WTC11 (cell line): Measurements from ENCODE around the gene GUCA2B. TPM values are rescaled to one million over a fixed set of nuclear protein-coding genes. Genes with fewer than 3 reads are reported as not detected.

Source experiments
- ATAC-seq: fragments of 200-7000 bp; cut with Tn5 transposase; 2 replicates; pipeline ENCODE4 v1.10.0; 2021; ENCODE audit warnings: mild to moderate bottlenecking, moderate library complexity
- CTCF ChIA-PET: fragments of 300-600 bp; sonication (Branson Sonifier 250); formaldehyde crosslinking; loops from one replicate; lab custom pipeline; 2021; ENCODE audit warnings: antibody characterized with exemption; lab: Charles Lee
- POLR2A ChIA-PET: fragments of 350-600 bp; sonication (Branson Sonifier 250); formaldehyde crosslinking; loops from one replicate; lab custom pipeline; 2021; ENCODE audit warnings: antibody characterized with exemption; lab: Charles Lee
- DNase-seq: peaks from one replicate; pipeline ENCODE4 v3.0.0; 2021; ENCODE audit warnings: low spot score
- H3K27ac Mint-ChIP-seq: 2 replicates; pipeline ENCODE4 v1.8.0; 2021; ENCODE audit warnings: mixed read lengths
- H3K27me3 Mint-ChIP-seq: 2 replicates; pipeline ENCODE4 v1.8.0; 2021; ENCODE audit warnings: low read depth, mild to moderate bottlenecking, moderate library complexity, mixed read lengths
- H3K36me3 Mint-ChIP-seq: 2 replicates; pipeline ENCODE4 v1.8.0; 2021; ENCODE audit warnings: mixed read lengths
- H3K4me1 Mint-ChIP-seq: 2 replicates; pipeline ENCODE4 v1.8.0; 2022; ENCODE audit warnings: mixed read lengths
- H3K4me3 Mint-ChIP-seq: 2 replicates; pipeline ENCODE4 v1.8.0; 2021; ENCODE audit warnings: mild to moderate bottlenecking, moderate library complexity, mixed read lengths
- H3K9me3 Mint-ChIP-seq: 2 replicates; pipeline ENCODE4 v1.8.0; 2021; ENCODE audit warnings: mixed read lengths
- FOXP1 ChIP-seq: sonication (generic); formaldehyde crosslinking; IDR thresholded peaks from 2 replicates; pipeline ENCODE4 v1.8.0; 2022; ENCODE audit warnings: missing genetic modification reagents, mild to moderate bottlenecking, moderate library complexity, borderline replicate concordance
- HMGA2 ChIP-seq: fragments of 250-450 bp; sonication (Bioruptor Pico); IDR thresholded peaks from 2 replicates; pipeline ENCODE4 v1.4.0; 2021; ENCODE audit warnings: mild to moderate bottlenecking, moderate library complexity
- IRF2 ChIP-seq: sonication (generic); formaldehyde crosslinking; IDR thresholded peaks from 2 replicates; pipeline ENCODE4 v1.8.0; 2022; ENCODE audit warnings: low read depth, missing genetic modification reagents, borderline replicate concordance
- NFE2L1 ChIP-seq: sonication (generic); formaldehyde crosslinking; IDR thresholded peaks from 2 replicates; pipeline ENCODE4 v1.8.1; 2023; ENCODE audit warnings: missing genetic modification reagents
- NFYB ChIP-seq: sonication (generic); formaldehyde crosslinking; conservative IDR thresholded peaks from 2 replicates; pipeline ENCODE4 v1.8.0; 2022; ENCODE audit warnings: low read depth, missing genetic modification reagents
- OVOL2 ChIP-seq: fragments of 250-450 bp; sonication (Bioruptor Pico); IDR thresholded peaks from 2 replicates; pipeline ENCODE4 v1.9.0; 2021; ENCODE audit warnings: mild to moderate bottlenecking, borderline replicate concordance
- RELA ChIP-seq: sonication (generic); formaldehyde crosslinking; IDR thresholded peaks from 2 replicates; pipeline ENCODE4 v1.8.1; 2022; ENCODE audit warnings: missing genetic modification reagents, mild to moderate bottlenecking, borderline replicate concordance
- RORB ChIP-seq: fragments of 250-450 bp; sonication (Bioruptor Pico); IDR thresholded peaks from 2 replicates; pipeline ENCODE4 v1.9.0; 2021; ENCODE audit warnings: mild to moderate bottlenecking
- SMAD4 ChIP-seq: sonication (generic); formaldehyde crosslinking; IDR thresholded peaks from 2 replicates; pipeline ENCODE4 v1.8.0; 2022; ENCODE audit warnings: mild to moderate bottlenecking, missing genetic modification reagents
- SP1 ChIP-seq: sonication (generic); formaldehyde crosslinking; conservative IDR thresholded peaks from 2 replicates; pipeline ENCODE4 v1.8.1; 2022; ENCODE audit warnings: missing genetic modification reagents
- TP53 ChIP-seq: sonication (generic); formaldehyde crosslinking; IDR thresholded peaks from 2 replicates; pipeline ENCODE4 v1.8.1; 2023; ENCODE audit warnings: mild to moderate bottlenecking, missing genetic modification reagents
- ZNF396 ChIP-seq: fragments of 250-450 bp; sonication (Bioruptor Pico); IDR thresholded peaks from 2 replicates; pipeline ENCODE4 v1.8.0; 2021; ENCODE audit warnings: mild to moderate bottlenecking, moderate library complexity, borderline replicate concordance
- total RNA-seq: library from RNA; stranded (reverse); gene quantifications from 3 replicates; pipeline ENCODE4 v1.2.3, GENCODE V29; 2021
- TF ChIP-seq, protein P1 (sequence below): fragments of 250-450 bp; sonication (Bioruptor Pico); conservative IDR thresholded peaks from 2 replicates; pipeline ENCODE4 v1.9.0; 2021; ENCODE audit warnings: mild to moderate bottlenecking
- TF ChIP-seq, protein P2 (sequence below): sonication (generic); formaldehyde crosslinking; IDR thresholded peaks from 2 replicates; pipeline ENCODE4 v1.8.0; 2023; ENCODE audit warnings: mild to moderate bottlenecking, missing genetic modification reagents
- TF ChIP-seq, protein P3 (sequence below): sonication (generic); formaldehyde crosslinking; IDR thresholded peaks from 2 replicates; pipeline ENCODE4 v1.8.1; 2023; ENCODE audit warnings: mild to moderate bottlenecking, missing genetic modification reagents, moderate library complexity
- TF ChIP-seq, protein P4 (sequence below): sonication (generic); formaldehyde crosslinking; IDR thresholded peaks from 2 replicates; pipeline ENCODE4 v1.8.0; 2022; ENCODE audit warnings: mild to moderate bottlenecking, missing genetic modification reagents
- TF ChIP-seq, protein P5 (sequence below): sonication (generic); formaldehyde crosslinking; IDR thresholded peaks from 2 replicates; pipeline ENCODE4 v1.8.1; 2023; ENCODE audit warnings: mild to moderate bottlenecking, missing genetic modification reagents, moderate library complexity
- TF ChIP-seq, protein P6 (sequence below): sonication (generic); formaldehyde crosslinking; IDR thresholded peaks from 2 replicates; pipeline ENCODE4 v1.8.0; 2022; ENCODE audit warnings: mild to moderate bottlenecking, missing genetic modification reagents
- TF ChIP-seq, protein P7 (sequence below): sonication (generic); formaldehyde crosslinking; IDR thresholded peaks from 2 replicates; pipeline ENCODE4 v1.8.1; 2022; ENCODE audit warnings: low read depth, mild to moderate bottlenecking, moderate library complexity, missing genetic modification reagents, borderline replicate concordance

GUCA2B gene
- total RNA-seq, 1 experiment from 2014 or later = not detected

DNA sequence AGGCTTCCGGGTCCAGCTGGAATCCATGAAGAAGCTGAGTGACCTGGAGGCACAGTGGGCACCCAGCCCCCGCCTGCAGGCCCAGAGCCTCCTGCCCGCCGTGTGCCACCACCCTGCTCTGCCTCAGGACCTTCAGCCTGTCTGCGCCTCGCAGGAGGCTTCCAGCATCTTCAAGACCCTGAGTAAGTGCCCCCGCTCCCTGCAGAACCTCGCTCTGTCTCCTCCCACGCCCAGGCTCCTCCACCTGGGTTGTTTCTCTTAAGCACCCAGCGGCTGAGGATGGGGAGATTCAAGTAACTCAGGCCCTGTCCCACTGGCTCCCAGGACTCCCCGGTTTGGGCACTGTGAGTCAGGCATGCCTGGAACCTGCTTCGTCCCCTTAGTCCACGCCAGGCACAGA, 1.5 kb downstream of the GUCA2B start (continued):
- TF ChIP-seq, protein P1, sequence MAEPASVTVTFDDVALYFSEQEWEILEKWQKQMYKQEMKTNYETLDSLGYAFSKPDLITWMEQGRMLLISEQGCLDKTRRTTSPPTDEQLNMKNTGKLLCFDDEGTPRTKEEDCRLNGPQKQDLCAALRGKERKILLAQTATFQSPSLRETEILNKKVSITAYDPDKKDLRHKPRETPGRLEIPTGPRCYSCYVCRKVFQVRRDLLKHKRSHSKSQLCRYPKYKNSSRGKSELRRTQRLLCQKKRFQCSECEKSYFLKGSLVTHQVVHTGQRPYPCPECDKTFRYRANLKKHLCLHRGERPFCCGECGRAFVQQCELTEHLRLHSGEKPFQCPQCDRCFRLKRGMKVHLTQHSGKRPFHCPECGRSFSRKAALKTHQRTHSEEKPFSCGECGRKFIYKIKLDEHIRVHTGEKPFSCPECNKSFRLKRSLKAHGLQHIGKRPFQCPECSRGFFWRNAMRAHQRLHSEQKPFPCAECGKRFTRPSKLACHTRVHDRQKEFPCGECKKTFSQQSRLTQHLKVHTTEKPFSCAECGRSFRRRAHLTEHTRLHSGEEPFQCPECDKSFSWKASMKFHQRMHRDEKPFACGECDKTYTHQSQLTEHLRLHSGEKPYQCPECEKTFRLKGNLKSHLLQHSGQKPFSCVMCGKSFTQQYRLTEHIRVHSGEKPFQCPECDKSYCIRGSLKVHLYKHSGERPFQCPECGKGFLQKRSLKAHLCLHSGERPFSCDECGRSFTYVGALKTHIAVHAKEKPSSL (CRISPR knock-in tag) = no peak
- TF ChIP-seq SP1 (CRISPR knock-in tag) = no peak
- no peak for TF ChIP-seq ZNF396
- TF ChIP-seq SMAD4 (CRISPR knock-in tag) = no peak
- TF ChIP-seq NFYB (CRISPR knock-in tag) = no peak
- TF ChIP-seq, protein P2, sequence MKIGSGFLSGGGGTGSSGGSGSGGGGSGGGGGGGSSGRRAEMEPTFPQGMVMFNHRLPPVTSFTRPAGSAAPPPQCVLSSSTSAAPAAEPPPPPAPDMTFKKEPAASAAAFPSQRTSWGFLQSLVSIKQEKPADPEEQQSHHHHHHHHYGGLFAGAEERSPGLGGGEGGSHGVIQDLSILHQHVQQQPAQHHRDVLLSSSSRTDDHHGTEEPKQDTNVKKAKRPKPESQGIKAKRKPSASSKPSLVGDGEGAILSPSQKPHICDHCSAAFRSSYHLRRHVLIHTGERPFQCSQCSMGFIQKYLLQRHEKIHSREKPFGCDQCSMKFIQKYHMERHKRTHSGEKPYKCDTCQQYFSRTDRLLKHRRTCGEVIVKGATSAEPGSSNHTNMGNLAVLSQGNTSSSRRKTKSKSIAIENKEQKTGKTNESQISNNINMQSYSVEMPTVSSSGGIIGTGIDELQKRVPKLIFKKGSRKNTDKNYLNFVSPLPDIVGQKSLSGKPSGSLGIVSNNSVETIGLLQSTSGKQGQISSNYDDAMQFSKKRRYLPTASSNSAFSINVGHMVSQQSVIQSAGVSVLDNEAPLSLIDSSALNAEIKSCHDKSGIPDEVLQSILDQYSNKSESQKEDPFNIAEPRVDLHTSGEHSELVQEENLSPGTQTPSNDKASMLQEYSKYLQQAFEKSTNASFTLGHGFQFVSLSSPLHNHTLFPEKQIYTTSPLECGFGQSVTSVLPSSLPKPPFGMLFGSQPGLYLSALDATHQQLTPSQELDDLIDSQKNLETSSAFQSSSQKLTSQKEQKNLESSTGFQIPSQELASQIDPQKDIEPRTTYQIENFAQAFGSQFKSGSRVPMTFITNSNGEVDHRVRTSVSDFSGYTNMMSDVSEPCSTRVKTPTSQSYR (CRISPR knock-in tag) = no peak

DNA sequence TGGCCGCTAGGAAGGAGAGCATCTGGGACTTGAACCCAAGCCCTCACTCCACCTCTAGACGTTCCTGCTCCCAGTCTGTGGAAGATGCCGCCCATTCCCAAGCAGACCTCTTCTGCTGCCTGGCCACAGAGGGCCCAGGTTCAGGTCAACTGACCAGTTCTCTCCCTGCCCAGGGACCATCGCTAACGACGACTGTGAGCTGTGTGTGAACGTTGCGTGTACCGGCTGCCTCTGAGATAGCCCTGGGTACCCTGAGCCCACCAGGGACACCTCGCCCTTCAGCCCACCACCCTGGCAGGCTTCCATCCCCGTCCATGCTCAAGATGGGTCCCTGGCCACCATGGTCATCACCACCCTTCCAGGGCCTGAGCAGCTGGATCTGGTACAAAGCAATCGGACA, 2.2 kb downstream of the GUCA2B start:
- no peaks in the 10 kb centered on the region for H3K27me3 Mint-ChIP-seq
- TF ChIP-seq, protein P3, sequence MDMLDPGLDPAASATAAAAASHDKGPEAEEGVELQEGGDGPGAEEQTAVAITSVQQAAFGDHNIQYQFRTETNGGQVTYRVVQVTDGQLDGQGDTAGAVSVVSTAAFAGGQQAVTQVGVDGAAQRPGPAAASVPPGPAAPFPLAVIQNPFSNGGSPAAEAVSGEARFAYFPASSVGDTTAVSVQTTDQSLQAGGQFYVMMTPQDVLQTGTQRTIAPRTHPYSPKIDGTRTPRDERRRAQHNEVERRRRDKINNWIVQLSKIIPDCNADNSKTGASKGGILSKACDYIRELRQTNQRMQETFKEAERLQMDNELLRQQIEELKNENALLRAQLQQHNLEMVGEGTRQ = no peak
- no peak for TF ChIP-seq TP53
- TF ChIP-seq, protein P4, sequence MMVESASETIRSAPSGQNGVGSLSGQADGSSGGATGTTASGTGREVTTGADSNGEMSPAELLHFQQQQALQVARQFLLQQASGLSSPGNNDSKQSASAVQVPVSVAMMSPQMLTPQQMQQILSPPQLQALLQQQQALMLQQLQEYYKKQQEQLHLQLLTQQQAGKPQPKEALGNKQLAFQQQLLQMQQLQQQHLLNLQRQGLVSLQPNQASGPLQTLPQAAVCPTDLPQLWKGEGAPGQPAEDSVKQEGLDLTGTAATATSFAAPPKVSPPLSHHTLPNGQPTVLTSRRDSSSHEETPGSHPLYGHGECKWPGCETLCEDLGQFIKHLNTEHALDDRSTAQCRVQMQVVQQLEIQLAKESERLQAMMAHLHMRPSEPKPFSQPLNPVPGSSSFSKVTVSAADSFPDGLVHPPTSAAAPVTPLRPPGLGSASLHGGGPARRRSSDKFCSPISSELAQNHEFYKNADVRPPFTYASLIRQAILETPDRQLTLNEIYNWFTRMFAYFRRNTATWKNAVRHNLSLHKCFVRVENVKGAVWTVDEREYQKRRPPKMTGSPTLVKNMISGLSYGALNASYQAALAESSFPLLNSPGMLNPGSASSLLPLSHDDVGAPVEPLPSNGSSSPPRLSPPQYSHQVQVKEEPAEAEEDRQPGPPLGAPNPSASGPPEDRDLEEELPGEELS (CRISPR knock-in tag) = no peak
- no peak for TF ChIP-seq SMAD4 (CRISPR knock-in tag)
- TF ChIP-seq RORB (CRISPR knock-in tag) = no peak
- no peak for TF ChIP-seq IRF2 (CRISPR knock-in tag)
- TF ChIP-seq FOXP1 (CRISPR knock-in tag) = no peak
- TF ChIP-seq OVOL2 (CRISPR knock-in tag) = no peak
- TF ChIP-seq, protein P5, sequence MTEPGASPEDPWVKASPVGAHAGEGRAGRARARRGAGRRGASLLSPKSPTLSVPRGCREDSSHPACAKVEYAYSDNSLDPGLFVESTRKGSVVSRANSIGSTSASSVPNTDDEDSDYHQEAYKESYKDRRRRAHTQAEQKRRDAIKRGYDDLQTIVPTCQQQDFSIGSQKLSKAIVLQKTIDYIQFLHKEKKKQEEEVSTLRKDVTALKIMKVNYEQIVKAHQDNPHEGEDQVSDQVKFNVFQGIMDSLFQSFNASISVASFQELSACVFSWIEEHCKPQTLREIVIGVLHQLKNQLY (CRISPR knock-in tag) = no peak
- TF ChIP-seq, protein P6, sequence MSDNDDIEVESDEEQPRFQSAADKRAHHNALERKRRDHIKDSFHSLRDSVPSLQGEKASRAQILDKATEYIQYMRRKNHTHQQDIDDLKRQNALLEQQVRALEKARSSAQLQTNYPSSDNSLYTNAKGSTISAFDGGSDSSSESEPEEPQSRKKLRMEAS (CRISPR knock-in tag) = no peak
- no peak for TF ChIP-seq HMGA2 (CRISPR knock-in tag)
- TF ChIP-seq, protein P7, sequence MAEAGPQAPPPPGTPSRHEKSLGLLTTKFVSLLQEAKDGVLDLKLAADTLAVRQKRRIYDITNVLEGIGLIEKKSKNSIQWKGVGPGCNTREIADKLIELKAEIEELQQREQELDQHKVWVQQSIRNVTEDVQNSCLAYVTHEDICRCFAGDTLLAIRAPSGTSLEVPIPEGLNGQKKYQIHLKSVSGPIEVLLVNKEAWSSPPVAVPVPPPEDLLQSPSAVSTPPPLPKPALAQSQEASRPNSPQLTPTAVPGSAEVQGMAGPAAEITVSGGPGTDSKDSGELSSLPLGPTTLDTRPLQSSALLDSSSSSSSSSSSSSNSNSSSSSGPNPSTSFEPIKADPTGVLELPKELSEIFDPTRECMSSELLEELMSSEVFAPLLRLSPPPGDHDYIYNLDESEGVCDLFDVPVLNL (CRISPR knock-in tag) = no peak
- TF ChIP-seq RELA (CRISPR knock-in tag) = no peak
- no peak for TF ChIP-seq NFE2L1
- DNase-seq = no peak
- no peak overlapping the region for H3K27ac Mint-ChIP-seq
- no peak for ATAC-seq
- no peak overlapping the region for H3K4me3 Mint-ChIP-seq
- no peaks in the 10 kb centered on the region; the same call in 1 of the 2 replicates for H3K9me3 Mint-ChIP-seq
- POLR2A ChIA-PET = no interaction called here
- H3K36me3 Mint-ChIP-seq = no peaks in the 10 kb centered on the region
- H3K4me1 Mint-ChIP-seq = no peaks in the 10 kb centered on the region
- CTCF ChIA-PET = interaction anchor here (1.2 kb wide), 1 partner anchor 18 kb away, joined by 7 read pairs; no protein-coding TSS in a partner anchor
